ENCODE measurements around the gene TNFAIP2.

DNA sequence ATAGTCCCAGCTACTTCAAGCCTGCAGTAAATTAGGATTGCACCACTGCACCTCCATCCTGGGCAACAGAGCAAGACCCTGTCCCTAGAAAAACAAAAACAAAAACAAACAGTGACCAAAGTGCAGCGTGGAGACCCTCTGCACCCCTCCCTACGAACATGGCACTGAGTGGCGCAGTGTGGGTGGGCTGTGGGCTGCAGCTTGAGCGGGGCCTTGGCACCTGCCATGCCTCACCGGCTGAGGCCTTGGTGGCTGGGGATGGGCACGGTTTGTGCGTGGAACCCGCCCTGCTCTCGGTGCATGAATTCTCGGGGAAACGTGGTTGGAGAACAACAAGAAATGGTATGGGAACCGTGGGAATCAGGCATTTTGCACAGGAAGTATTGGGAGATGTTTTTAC lies 60.8 kb downstream of the TNFAIP2 start:
- no peak for TF ChIP-seq POLR2A (IDR thresholded peaks at IDR 0.05)
- TF ChIP-seq, protein P1, sequence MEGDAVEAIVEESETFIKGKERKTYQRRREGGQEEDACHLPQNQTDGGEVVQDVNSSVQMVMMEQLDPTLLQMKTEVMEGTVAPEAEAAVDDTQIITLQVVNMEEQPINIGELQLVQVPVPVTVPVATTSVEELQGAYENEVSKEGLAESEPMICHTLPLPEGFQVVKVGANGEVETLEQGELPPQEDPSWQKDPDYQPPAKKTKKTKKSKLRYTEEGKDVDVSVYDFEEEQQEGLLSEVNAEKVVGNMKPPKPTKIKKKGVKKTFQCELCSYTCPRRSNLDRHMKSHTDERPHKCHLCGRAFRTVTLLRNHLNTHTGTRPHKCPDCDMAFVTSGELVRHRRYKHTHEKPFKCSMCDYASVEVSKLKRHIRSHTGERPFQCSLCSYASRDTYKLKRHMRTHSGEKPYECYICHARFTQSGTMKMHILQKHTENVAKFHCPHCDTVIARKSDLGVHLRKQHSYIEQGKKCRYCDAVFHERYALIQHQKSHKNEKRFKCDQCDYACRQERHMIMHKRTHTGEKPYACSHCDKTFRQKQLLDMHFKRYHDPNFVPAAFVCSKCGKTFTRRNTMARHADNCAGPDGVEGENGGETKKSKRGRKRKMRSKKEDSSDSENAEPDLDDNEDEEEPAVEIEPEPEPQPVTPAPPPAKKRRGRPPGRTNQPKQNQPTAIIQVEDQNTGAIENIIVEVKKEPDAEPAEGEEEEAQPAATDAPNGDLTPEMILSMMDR (IDR thresholded peaks at IDR 0.05 in 4 of 5, conservative IDR thresholded peaks at IDR 0.05 in 1 of 5): no peak
